GM21423 (cell line): ENCODE results near the gene LRRC2.
"Not testable (repeated sequence)": the region's sequence is repeated elsewhere in the genome, so short reads cannot be mapped to it uniquely, and the experiment has no call there.

Experiments used
- ATAC-seq: cut with Tn5 transposase; IDR thresholded peaks from one replicate; pipeline ENCODE4 v1.9.1; 2021; ENCODE audit warnings: mild to moderate bottlenecking, moderate library complexity; ENCODE audit not compliant: unreplicated experiment

LRRC2 gene

DNA sequence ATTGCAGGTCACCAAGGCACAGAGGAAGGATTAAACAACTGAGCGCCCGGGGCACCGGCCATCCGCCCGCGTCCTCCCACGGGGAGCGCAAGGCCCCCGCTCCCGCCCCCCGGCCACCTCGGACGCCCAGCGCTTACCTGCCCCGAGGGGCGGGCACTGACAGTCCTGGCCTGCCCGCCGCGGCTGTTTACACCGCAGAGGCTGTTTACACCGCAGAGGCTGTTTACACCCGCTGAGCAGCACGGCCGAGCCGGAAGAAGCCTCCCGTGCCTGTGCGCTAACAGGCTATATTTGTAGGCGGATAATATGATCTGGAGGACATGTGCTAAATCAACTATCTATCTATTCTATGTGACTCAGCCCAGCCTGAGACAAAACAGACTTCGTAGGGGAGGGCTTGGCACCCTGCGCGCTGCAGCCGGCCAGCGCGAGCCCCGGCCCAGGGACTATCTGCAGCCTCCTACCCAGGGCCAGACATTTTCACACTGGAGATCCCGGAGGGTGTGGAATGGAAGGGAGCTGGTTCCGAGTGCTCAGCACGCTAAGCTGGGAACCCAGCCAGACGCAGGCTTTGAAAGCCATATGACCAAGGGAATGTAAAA lies at the start of gene LRRC2:
TSS of gene LRRC2 (minus strand) at position 263 of the 602 bp plus-strand sequence. CDS start 14,711 bp downstream, outside the sequence.
- no peak for ATAC-seq

DNA sequence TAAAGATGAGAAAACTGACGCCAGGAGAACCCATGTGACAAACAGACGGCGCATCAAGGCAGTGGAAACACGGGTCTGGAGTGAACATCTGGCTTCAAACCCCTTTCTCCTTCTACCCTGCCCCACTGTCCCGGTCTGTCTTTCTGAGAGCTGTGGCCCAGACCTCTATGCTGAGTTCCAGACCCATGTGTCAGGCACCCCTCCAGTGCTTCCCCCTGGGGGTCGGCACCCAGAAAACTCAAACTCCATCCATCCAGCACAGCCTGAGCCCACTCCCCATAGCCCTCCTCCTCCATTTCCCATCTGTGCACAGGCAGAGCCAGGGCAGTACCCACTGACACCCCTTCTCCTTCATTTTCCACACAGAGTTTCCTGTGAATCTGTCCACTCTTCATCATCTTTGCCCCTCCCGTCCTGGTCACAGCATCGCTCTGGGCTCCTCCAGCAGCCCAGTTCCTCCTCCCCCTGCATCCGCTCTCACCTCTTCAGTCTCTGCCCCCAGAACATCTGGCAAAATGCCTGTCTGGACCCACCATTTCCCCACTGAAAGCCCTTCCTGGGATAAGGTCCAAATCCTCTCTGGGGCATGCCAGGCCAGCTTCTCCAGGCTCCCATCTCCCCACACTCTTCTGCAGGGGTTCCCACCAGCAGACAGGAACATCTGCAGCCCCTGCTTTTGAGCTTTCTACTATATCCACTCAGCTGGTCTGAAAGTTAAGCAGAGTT lies 49.1 kb upstream of the LRRC2 start:
- no peak for ATAC-seq

DNA sequence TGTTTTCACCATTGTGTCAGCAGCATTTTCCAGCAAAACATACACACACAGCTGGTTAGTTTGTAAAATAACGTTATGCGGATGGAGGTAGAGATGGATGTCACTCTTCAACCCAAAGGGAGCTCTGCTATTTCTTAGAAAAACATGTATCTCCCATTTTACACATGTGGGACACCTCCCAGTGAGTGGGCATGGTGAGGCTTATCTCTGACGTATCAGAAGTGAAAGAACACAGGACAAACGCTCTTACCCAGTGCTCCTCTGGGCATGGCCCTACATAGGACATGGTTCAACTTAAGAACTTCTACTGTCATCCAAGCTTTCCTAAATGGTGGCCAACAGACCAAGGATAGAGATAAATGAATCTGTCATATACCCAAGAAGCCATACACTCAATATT lies 48.3 kb upstream of the LRRC2 start:
- ATAC-seq, result no peak

GRCh38 chr3:46613313-46614005 lies 47.4 kb upstream of the LRRC2 start:
- no peak for ATAC-seq

DNA sequence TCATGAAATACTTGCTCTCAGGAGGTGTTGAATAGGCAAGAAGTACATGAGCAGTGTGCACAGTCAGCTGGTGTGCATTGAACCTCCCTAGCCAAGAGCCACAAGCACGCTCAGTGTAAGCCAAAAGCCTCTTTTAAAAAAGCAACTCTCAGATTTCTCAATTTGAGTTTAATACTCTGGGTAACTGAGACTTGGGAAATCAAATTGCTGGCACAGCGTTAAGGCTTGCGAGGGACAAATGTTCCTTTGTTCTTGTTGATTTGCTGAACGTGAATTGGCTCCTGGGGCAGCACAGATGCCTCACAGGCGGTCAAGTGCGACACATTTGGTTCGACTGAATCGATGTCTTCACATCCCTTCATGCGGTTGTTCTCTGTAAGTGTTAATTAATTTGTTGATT lies 46.2 kb upstream of the LRRC2 start, which contains the start of gene FAM240A:
TSS of gene FAM240A (plus strand) at position 202 of the 400 bp plus-strand sequence. CDS start at position 361, 159 bp downstream.
- ATAC-seq, result no peak

DNA sequence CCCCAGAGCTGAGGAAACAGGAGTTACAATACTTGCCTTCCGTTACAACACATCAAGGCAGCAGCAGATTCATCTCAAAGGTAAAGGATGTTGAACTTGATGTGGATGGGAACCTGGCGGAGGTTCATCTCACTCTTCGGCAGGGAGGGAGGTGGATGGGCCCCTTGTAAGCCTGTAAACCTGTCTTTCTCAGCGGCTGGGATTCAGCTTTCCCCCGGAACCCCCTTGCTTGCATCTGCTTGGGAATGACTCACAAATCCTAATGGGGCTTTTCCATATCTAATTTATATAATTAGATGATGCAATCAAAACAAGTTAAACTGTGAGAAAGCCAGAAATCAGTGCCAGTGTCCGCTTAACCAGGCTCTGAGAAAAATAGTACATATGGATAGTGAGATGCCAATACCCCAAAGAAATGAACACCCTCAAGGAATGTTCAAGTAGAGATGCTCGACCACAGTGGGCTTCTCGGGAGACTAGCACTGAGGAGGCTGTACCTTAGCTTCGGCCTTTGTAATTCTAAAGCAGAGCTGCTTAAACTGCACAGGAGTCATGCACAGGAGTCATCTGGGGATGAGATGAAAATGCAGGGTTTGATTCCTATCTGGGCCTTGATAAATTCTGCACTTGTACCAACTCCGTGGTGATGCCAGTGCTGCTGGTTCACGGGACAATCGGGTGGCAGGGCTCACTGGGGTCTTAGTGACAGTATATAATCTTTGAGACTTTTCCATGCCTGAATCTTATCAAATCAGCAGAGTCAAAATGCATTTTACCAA lies 44.0 kb upstream of the LRRC2 start:
- ATAC-seq, result no peak

DNA sequence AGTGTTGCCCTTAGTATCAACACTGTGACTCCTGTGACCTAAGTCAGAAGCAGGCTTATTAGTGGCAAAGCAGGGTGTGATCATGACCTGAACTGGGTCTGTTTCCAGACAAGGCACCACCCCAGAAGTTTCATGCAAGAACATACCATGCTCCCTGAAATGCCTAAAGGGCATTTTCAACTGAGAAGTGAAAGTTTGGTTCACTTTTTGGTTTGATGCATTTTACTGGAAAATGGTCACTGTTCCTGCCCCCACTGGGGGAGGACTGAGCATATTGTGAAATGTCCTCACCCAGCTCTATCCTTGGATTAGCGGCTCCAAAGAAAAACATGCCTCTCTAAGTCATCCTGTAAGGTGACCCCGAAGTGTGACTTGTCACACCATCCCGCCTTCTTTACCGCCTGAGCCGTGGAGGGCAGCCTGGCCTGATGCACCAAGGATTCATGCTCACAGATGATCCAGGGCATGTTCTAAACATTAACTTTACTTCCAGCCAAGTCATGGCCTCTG lies 43.2 kb upstream of the LRRC2 start:
- ATAC-seq, result no peak

DNA sequence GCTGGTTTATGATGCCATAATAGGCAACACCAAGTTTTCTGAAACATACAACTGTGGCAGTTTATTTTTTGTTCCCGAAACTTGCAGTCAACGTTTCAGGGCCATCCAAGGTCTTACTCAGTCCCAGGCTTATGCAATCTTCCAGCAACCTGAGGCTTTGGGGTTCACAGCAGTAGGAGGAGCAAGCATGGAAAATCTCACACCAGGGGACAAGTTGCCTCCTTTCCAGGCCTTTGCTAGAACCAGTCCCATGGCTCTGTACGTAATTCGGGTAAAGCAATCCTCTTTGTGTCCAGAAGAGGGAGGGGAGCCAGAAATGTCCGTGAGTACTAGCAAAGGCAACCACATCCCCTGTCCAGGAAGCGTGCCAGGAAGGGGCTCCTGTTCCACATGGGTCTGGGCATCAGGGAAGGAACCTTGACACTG lies 41.5 kb upstream of the LRRC2 start:
- ATAC-seq, result no peak

GRCh38 chr3:46604127-46604526 lies 38.0 kb upstream of the LRRC2 start:
- no peak for ATAC-seq

DNA sequence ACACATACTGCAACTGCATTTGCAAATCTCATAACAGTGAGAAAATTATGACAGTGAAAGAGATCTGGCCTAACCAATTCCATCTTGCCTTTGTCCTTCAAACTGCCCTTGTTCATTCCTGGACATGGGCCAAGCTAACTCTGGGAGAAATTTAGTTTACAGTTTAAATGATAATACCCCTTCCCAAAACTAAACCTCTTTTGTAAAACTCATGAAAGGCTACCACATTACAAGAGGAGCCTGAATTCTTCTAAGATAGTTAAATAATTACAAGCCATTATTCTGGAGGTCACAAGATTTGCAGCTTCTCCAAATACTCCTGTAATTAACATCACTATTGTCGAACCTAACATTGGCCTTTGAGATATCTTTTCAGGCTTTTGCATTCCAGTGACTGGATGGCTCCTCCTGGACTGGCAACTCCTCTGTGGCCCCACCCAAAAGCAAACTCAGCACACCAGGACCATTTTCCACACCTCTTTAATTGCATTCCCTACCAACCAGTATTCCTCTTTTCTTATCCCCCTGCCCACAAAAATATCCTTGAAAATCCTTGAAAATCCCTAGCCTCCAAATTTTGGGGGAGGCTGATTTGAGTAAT lies 37.4 kb upstream of the LRRC2 start:
- no peak for ATAC-seq

- no peak for ATAC-seq
These were observed 33.5 kb upstream of the LRRC2 start for GRCh38 chr3:46599590-46599989.

GRCh38 chr3:46595819-46596314 lies 29.8 kb upstream of the LRRC2 start:
- ATAC-seq, result no peak

DNA sequence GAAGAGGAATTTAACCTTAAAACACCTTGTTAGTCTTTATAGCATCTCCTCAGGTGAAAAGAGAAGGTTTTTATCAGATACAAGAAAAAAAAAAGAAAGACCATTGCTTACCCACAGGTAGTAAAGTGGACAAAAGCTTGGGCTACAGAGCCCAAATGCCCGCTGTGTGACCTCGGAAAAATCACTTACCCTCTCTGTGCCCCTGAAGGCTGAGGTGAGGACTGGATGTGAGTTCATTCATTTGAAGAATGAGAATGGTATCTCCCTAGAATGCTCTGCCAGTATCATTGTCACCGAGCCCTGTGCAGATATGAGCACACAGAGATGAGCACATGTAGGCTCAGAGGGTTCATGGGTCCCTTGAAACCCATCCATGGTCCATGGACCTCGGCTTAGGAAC lies 28.6 kb upstream of the LRRC2 start:
- no peak for ATAC-seq

GRCh38 chr3:46593979-46594378 lies 27.9 kb upstream of the LRRC2 start:
- no peak for ATAC-seq

- ATAC-seq, result no peak
These were observed 27.3 kb upstream of the LRRC2 start for GRCh38 chr3:46593274-46593862.

DNA sequence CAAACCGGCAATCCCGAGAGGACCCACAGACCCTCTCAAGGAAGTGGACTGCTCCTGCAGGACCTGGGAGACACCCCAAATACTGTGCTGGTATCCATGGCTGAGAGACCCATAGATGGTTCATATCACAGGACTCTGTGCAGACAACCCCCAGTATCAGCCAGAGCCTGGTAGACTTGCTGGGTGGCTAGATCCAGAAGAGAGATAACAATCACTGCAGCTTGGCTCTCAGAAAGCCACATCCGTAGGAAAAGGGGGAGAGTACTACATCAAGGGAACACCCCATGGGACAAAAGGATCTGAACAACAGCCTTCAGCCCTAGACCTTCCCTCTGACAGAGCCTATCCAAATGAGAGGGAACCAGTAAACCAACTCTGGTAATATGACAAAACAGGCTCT lies 21.2 kb upstream of the LRRC2 start:
- not testable (repeated sequence) for ATAC-seq

GRCh38 chr3:46586738-46587246 lies 20.7 kb upstream of the LRRC2 start:
- ATAC-seq, result no peak

DNA sequence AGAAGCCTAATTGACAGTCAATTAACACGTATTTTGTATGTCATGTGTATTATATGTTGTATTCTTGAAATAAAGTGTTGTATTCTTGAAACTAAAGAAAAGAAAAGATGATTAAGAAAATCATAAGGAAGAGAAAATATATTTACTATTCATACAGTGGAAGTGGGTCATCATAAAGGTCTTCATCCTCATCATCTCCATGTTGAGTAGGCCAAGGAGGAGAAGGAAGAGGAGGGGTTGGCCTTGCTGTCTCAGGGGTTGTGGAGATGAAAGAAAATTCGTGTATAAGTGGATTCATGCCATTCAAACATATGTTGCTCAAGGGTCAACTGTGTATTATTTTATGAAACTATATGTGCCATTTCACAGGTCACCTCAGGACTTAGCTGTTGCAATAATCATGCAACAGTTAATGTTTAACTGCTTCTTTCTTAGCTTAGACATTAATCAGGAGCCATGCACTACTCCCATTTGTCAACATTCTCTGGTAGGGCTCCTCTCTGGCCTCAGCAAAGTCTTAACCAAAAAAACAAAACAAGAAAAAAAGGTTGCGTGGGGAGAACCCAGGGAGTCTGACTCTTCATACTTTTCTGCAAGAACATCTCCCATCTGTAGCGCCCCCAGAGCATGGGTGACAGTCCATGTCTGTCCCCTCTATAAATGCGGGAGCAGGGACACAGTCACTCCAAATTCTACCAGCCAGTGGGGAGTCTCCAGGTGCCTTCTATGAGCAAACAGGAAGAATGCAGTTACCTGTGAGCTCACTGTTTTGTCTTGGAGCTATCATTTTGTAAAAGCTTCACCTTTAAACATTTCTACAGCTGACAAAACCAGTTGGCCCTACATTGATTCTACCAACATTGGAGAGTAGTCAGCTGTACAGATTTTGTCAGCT lies 19.9 kb upstream of the LRRC2 start:
- no peak for ATAC-seq
